ENCODE results near the gene PARP12.

DNA sequence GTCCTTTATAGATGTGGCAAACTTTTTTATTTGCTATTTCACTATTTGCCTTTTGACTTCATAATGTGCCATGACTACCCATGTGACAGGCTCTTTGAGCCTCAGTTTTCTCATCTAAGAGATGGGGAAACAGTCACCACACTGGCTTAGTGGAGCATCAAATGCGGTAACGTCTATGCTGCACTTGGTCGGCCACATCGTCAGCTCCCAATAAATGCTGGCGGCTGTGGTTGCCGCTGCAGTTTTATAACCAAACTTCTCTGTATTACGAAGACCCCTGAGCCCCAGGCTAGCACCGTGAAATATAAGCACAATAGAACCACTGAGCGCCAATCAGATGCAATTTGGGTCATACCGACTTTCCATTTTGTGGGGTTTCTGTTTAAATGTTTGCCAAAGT, 56.2 kb downstream of the PARP12 start:
- TF ChIP-seq, protein P1, sequence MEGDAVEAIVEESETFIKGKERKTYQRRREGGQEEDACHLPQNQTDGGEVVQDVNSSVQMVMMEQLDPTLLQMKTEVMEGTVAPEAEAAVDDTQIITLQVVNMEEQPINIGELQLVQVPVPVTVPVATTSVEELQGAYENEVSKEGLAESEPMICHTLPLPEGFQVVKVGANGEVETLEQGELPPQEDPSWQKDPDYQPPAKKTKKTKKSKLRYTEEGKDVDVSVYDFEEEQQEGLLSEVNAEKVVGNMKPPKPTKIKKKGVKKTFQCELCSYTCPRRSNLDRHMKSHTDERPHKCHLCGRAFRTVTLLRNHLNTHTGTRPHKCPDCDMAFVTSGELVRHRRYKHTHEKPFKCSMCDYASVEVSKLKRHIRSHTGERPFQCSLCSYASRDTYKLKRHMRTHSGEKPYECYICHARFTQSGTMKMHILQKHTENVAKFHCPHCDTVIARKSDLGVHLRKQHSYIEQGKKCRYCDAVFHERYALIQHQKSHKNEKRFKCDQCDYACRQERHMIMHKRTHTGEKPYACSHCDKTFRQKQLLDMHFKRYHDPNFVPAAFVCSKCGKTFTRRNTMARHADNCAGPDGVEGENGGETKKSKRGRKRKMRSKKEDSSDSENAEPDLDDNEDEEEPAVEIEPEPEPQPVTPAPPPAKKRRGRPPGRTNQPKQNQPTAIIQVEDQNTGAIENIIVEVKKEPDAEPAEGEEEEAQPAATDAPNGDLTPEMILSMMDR (IDR thresholded peaks at IDR 0.05), result no peak
- no peak for TF ChIP-seq POLR2A (IDR thresholded peaks at IDR 0.05)
- TF ChIP-seq EP300 (IDR thresholded peaks at IDR 0.05), result no peak

Data from ovary (tissue), 3 donors.